SKM-1 treated with dmso at 0.1 percent for 144 hours (cell line): ENCODE data around the gene SPRY1.
A peak's percentile ranks its signal among the peaks of the same experiment; 100 is the strongest.

Source experiments
- DNase-seq: peaks from one replicate; lab custom pipeline; 2025; ENCODE audit not compliant: unreplicated experiment; lab: John Stamatoyannopoulos, UW

SPRY1 gene

GRCh38 chr4:123408471-123409084 lies 12.0 kb downstream of the SPRY1 start:
- DNase-seq: no peak

- DNase-seq: no peak
Measured at GRCh38 chr4:123409334-123409733, 12.7 kb downstream of the SPRY1 start.

- DNase-seq: no peak
Measured at GRCh38 chr4:123411514-123411913, 14.9 kb downstream of the SPRY1 start.

GRCh38 chr4:123412091-123412505 lies 15.5 kb downstream of the SPRY1 start:
- DNase-seq: no peak

- no peak for DNase-seq
Measured at GRCh38 chr4:123412700-123413512, 16.3 kb downstream of the SPRY1 start.

GRCh38 chr4:123415576-123415975 lies 19.0 kb downstream of the SPRY1 start:
- DNase-seq: no peak

- peak; percentile 76 for DNase-seq
Measured at GRCh38 chr4:123415977-123416376, 19.4 kb downstream of the SPRY1 start.

- DNase-seq: no peak
Measured at GRCh38 chr4:123417813-123418212, 21.2 kb downstream of the SPRY1 start.

- peak; percentile 63 for DNase-seq
Measured at GRCh38 chr4:123418351-123418931, 21.8 kb downstream of the SPRY1 start.

GRCh38 chr4:123419885-123420755 lies 23.5 kb downstream of the SPRY1 start:
- DNase-seq: no peak

GRCh38 chr4:123421227-123421936 lies 24.8 kb downstream of the SPRY1 start:
- DNase-seq: no peak

GRCh38 chr4:123421937-123422781 lies 25.6 kb downstream of the SPRY1 start:
- no peak for DNase-seq

GRCh38 chr4:123423819-123424218 lies 27.2 kb downstream of the SPRY1 start:
- DNase-seq: no peak

GRCh38 chr4:123427951-123428350 lies 31.4 kb downstream of the SPRY1 start:
- no peak for DNase-seq

GRCh38 chr4:123430031-123430430 lies 33.4 kb downstream of the SPRY1 start:
- no peak for DNase-seq

- DNase-seq: no peak
Measured at GRCh38 chr4:123430501-123430900, 33.9 kb downstream of the SPRY1 start.

GRCh38 chr4:123433573-123433972 lies 37.0 kb downstream of the SPRY1 start:
- no peak for DNase-seq

- DNase-seq: no peak
Measured at GRCh38 chr4:123433976-123434375, 37.4 kb downstream of the SPRY1 start.

- DNase-seq: no peak
Measured at GRCh38 chr4:123435246-123436113, 38.9 kb downstream of the SPRY1 start.
